Colonic mucosa (tissue), 4 donors: ENCODE data around the gene ETV5. TPM values are rescaled to one million over a fixed set of nuclear protein-coding genes. Genes with fewer than 3 reads are reported as not detected.

ENCODE experiments used
- DNase-seq: peaks from one replicate; pipeline ENCODE4 v3.0.0-alpha.2; 2020
- H3K27ac ChIP-seq: fragments of 200-600 bp; one replicate; pipeline ENCODE4 v1.8.0; 2021
- H3K27me3 ChIP-seq: fragments of 200-600 bp; one replicate; pipeline ENCODE4 v1.8.0; 2021
- H3K36me3 ChIP-seq: fragments of 200-600 bp; one replicate; pipeline ENCODE4 v1.8.0; 2021
- H3K4me1 ChIP-seq: fragments of 200-600 bp; one replicate; pipeline ENCODE4 v1.8.0; 2021; ENCODE audit warnings: mild to moderate bottlenecking
- H3K4me3 ChIP-seq: fragments of 200-600 bp; one replicate; pipeline ENCODE4 v1.8.0; 2021
- H3K9ac ChIP-seq, 2 donors: one replicate each; pipeline ENCODE4 v1.7.0; 2013; ENCODE audit warnings: control low read depth in 2 of 2, low read depth in 2 of 2, low read length in 2 of 2
- H3K9me3 ChIP-seq: fragments of 200-600 bp; one replicate; pipeline ENCODE4 v1.8.0; 2021
- CTCF ChIP-seq: fragments of 200-600 bp; IDR thresholded peaks from one replicate; pipeline ENCODE4 v1.8.0; 2022; ENCODE audit warnings: antibody characterized with exemption, mild to moderate bottlenecking
- intact Hi-C: fragments of 100-400 bp; cut with DNase I; formaldehyde crosslinking; loops from one replicate; pipeline ENCODE4 v1.14.1; 2022
- total RNA-seq, 2 donors: library from RNA; stranded (reverse); fragmentation: NEBNext Ultra II Directional in 1 of 2; extraction: Animal tissue kit (Norgen Biotek cat#: 25700) in 1 of 2; gene quantifications; one replicate each; pipeline ENCODE4 v1.2.1, GENCODE V29; 2021
- donor health status: healthy.
- donor health status: DM: no; HTN: no; CAD: no.
- donor health status: DM: no; HTN: no; CAD: no.

ETV5 gene
- total RNA-seq, 2 donors from 2014 or later, result 3.1 TPM

- Histone ChIP-seq H3K27me3 (no peaks in the 10 kb centered on the region), H3K4me1 (no peaks in the 10 kb centered on the region), H3K9me3 (no peaks in the 10 kb centered on the region), H3K27ac (no peak overlapping the region), H3K4me3 (no peak overlapping the region), H3K9ac (no peak overlapping the region), H3K36me3 (no peaks in the 10 kb centered on the region)
- TF ChIP-seq CTCF, result no peak
- intact Hi-C loops, result no loop called here
- DNase-seq, result no peak
Measured at GRCh38 chr3:186080849-186081438, 27.9 kb downstream of the ETV5 start.

- no peak for DNase-seq
- no peak for TF ChIP-seq CTCF
- H3K4me3 ChIP-seq, result no peak overlapping the region
- no peaks in the 10 kb centered on the region for H3K27me3 ChIP-seq
- no peak overlapping the region for H3K27ac ChIP-seq
- no peaks in the 10 kb centered on the region for H3K4me1 ChIP-seq
- H3K9ac ChIP-seq, result no peak overlapping the region
- H3K36me3 ChIP-seq, result no peaks in the 10 kb centered on the region
- H3K9me3 ChIP-seq, result no peaks in the 10 kb centered on the region
- intact Hi-C loops, result no loop called here
Measured at GRCh38 chr3:186079925-186080324, 29.0 kb downstream of the ETV5 start.

- H3K27me3 ChIP-seq, result no peaks in the 10 kb centered on the region
- no peak overlapping the region for H3K9ac ChIP-seq
- no peaks in the 10 kb centered on the region for H3K36me3 ChIP-seq
- intact Hi-C loops, result no loop called here
- H3K4me1 ChIP-seq, result no peaks in the 10 kb centered on the region
- no peaks in the 10 kb centered on the region for H3K9me3 ChIP-seq
- H3K4me3 ChIP-seq, result no peak overlapping the region
- DNase-seq, result no peak
- no peak overlapping the region for H3K27ac ChIP-seq
- no peak for TF ChIP-seq CTCF
Measured at GRCh38 chr3:186077466-186077865, 31.4 kb downstream of the ETV5 start.

- H3K4me1 ChIP-seq, result no peaks in the 10 kb centered on the region
Measured at GRCh38 chr3:186075931-186076567, 32.8 kb downstream of the ETV5 start.

GRCh38 chr3:186075489-186075888 is 33.4 kb downstream of the ETV5 start:
- no peak for DNase-seq
- intact Hi-C loops, result no loop called here
- Histone ChIP-seq H3K9ac (no peak overlapping the region), H3K4me3 (no peak overlapping the region), H3K4me1 (no peaks in the 10 kb centered on the region), H3K27me3 (no peaks in the 10 kb centered on the region), H3K36me3 (no peaks in the 10 kb centered on the region), H3K9me3 (no peaks in the 10 kb centered on the region), H3K27ac (no peak overlapping the region)
- no peak for TF ChIP-seq CTCF

More at GRCh38 chr3:186075931-186076567, 32.8 kb downstream of the ETV5 start:
- no peak overlapping the region for H3K27ac ChIP-seq
- H3K9ac ChIP-seq, result no peak overlapping the region
- H3K4me3 ChIP-seq, result no peak overlapping the region
- no peaks in the 10 kb centered on the region for H3K36me3 ChIP-seq
- no peaks in the 10 kb centered on the region for H3K9me3 ChIP-seq
- DNase-seq, result no peak
- intact Hi-C loops, result no loop called here
- no peak for TF ChIP-seq CTCF
- H3K27me3 ChIP-seq, result no peaks in the 10 kb centered on the region
